Stimulated activated CD8-positive, alpha-beta memory T cell treated with anti-CD3 and anti-CD28 coated beads, Interleukin-2, amount 100 ng/mL, for 48 hours (primary cell): Measurements from ENCODE around the gene TUBA3D.
"Not testable (repeated sequence)": the region's sequence is repeated elsewhere in the genome, so short reads cannot be mapped to it uniquely, and the experiment has no call there.

Source experiments
- DNase-seq, 2 donors: peaks; one replicate each; pipeline ENCODE4 v3.0.0-alpha.2; 2020; ENCODE audit warnings: low read depth in 2 of 2

The TUBA3D gene

GRCh38 chr2:131475831-131476230 is at the start of gene TUBA3D:
Gene TUBA3D (plus strand): TSS chr2:131476119. CDS start chr2:131476200, 81 bp downstream.
- no peak for DNase-seq

GRCh38 chr2:131426727-131427126 is 49.2 kb upstream of the TUBA3D start:
- no peak for DNase-seq

GRCh38 chr2:131431336-131431735 is 44.6 kb upstream of the TUBA3D start:
- no peak for DNase-seq

GRCh38 chr2:131440742-131441468 is 35.0 kb upstream of the TUBA3D start:
- DNase-seq: not testable (repeated sequence)

GRCh38 chr2:131444736-131445514 is 31.0 kb upstream of the TUBA3D start:
- DNase-seq: not testable (repeated sequence)

GRCh38 chr2:131445515-131445797 is 30.5 kb upstream of the TUBA3D start:
- DNase-seq: not testable (repeated sequence)

- DNase-seq: no peak
Measured at GRCh38 chr2:131445896-131446295, 30.0 kb upstream of the TUBA3D start.

- not testable (repeated sequence) for DNase-seq
Measured at GRCh38 chr2:131447981-131448380, 27.9 kb upstream of the TUBA3D start.

- DNase-seq: not testable (repeated sequence)
Measured at GRCh38 chr2:131451265-131451949, 24.5 kb upstream of the TUBA3D start.

- not testable (repeated sequence) for DNase-seq
Measured at GRCh38 chr2:131454914-131455313, 21.0 kb upstream of the TUBA3D start.

- DNase-seq: not testable (repeated sequence)
Measured at GRCh38 chr2:131467722-131468121, 8.2 kb upstream of the TUBA3D start.

- DNase-seq: not testable (repeated sequence)
Measured at GRCh38 chr2:131470944-131471343, 5.0 kb upstream of the TUBA3D start.

- DNase-seq: not testable (repeated sequence)
Measured at GRCh38 chr2:131471624-131472023, 4.3 kb upstream of the TUBA3D start.

GRCh38 chr2:131473266-131473665 is 2.7 kb upstream of the TUBA3D start:
- not testable (repeated sequence) for DNase-seq

GRCh38 chr2:131476363-131476762 is 444 bp downstream of the TUBA3D start:
- DNase-seq: not testable (repeated sequence)

GRCh38 chr2:131477227-131477626 is 1.3 kb downstream of the TUBA3D start:
- DNase-seq: not testable (repeated sequence)

- DNase-seq: not testable (repeated sequence)
Measured at GRCh38 chr2:131478074-131478849, 2.3 kb downstream of the TUBA3D start.

GRCh38 chr2:131478850-131479461 is 3.0 kb downstream of the TUBA3D start:
- DNase-seq: not testable (repeated sequence)

- not testable (repeated sequence) for DNase-seq
Measured at GRCh38 chr2:131480351-131480750, 4.4 kb downstream of the TUBA3D start.

GRCh38 chr2:131482506-131483155 is 6.7 kb downstream of the TUBA3D start:
- DNase-seq: not testable (repeated sequence)
